ENCODE measurements around the gene MYLK. TPM values are rescaled to one million over a fixed set of nuclear protein-coding genes. Genes with fewer than 3 reads are reported as not detected.

Gene MYLK
- total and polyA plus RNA-seq, 2 donors = 5.4 to 11.5 TPM

- no peak overlapping the region for H3K4me3 ChIP-seq (ENCODE audit: low read length in 2 of 2)
- H3K27me3 ChIP-seq (ENCODE audit: control insufficient read depth in 2 of 2, insufficient read depth in 1 of 2, low read length in 1 of 2) = no peaks in the 10 kb centered on the region
- H3K4me1 ChIP-seq (ENCODE audit: control insufficient read depth in 2 of 2, insufficient read depth in 2 of 2, low read length in 2 of 2) = peaks cover 0 to 7% of the 10 kb centered on the region in 2 donors
- 95% methylated on average over 9 of the region's 9 CpGs for WGBS
- H3K36me3 ChIP-seq (ENCODE audit: control insufficient read depth in 2 of 2, insufficient read depth in 2 of 2, low read length in 1 of 2) = no peaks in the 10 kb centered on the region
- DNase-seq (ENCODE audit: low read depth in 6 of 9, low spot score in 9 of 9) = no peak
- H3K27ac ChIP-seq (ENCODE audit: low read depth in 1 of 2, low read length in 1 of 2) = no peak overlapping the region
- H3K9me3 ChIP-seq (ENCODE audit: control insufficient read depth in 2 of 2, insufficient read depth in 1 of 2, low read length in 1 of 2) = no peaks in the 10 kb centered on the region
Measured at GRCh38 chr3:123692041-123692440, 192.1 kb downstream of the MYLK start.

DNA sequence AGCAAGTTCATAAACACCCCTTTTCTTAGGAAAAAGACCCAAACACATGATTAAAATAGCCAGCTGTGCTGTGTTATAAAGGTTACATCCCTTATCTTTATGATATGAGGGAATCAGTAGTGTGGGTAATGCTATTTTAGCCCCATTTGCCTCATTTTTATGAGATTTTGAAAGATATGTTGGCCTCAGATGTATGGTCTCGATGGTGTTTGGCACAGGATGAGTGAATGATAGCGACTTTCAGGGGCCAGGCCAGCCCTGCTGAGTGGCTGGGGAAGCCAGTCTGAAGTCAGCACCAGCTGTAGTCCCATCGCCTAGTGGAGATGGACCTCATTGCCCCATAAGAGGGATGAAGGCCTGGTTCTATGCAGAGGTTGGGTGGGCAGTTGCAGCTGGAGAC, 194.3 kb downstream of the MYLK start:
- Histone ChIP-seq H3K27ac (ENCODE audit: low read depth in 1 of 2, low read length in 1 of 2) (no peak overlapping the region), H3K9me3 (ENCODE audit: control insufficient read depth in 2 of 2, insufficient read depth in 1 of 2, low read length in 1 of 2) (no peaks in the 10 kb centered on the region), H3K4me3 (ENCODE audit: low read length in 2 of 2) (no peak overlapping the region), H3K27me3 (ENCODE audit: control insufficient read depth in 2 of 2, insufficient read depth in 1 of 2, low read length in 1 of 2) (no peaks in the 10 kb centered on the region), H3K4me1 (ENCODE audit: control insufficient read depth in 2 of 2, insufficient read depth in 2 of 2, low read length in 2 of 2) (peaks cover 0 to 4% of the 10 kb centered on the region in 2 donors), H3K36me3 (ENCODE audit: control insufficient read depth in 2 of 2, insufficient read depth in 2 of 2, low read length in 1 of 2) (no peaks in the 10 kb centered on the region)
- WGBS = 97% methylated on average over 3 of the region's 3 CpGs
- no peak for DNase-seq (ENCODE audit: low read depth in 6 of 9, low spot score in 9 of 9)

DNA sequence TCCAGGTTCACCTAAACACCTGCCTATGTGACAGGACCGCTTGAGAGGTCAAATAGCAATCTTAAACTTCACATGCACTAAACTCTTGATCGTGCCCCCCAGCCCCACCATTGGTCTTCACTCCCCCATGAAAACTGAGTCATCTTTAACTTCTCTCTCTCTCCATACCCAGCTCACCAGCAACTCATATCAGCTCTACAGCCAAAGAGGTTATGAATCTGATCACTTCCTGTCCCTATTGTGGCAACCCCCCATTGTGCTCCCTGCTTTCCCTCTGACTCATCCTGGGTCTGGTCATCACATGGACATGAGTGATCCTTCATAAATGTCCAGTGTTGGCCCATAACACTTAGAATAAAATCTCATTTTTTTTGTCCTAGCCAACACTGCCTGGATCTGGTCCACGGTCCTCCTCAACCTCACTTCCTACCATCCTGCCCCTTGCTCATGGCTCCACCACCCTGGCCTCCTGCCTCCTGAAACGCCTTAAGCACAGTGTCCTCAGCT, 195.8 kb downstream of the MYLK start:
- Histone ChIP-seq H3K27me3 (ENCODE audit: control insufficient read depth in 2 of 2, insufficient read depth in 1 of 2, low read length in 1 of 2) (no peaks in the 10 kb centered on the region), H3K36me3 (ENCODE audit: control insufficient read depth in 2 of 2, insufficient read depth in 2 of 2, low read length in 1 of 2) (no peaks in the 10 kb centered on the region), H3K4me1 (ENCODE audit: control insufficient read depth in 2 of 2, insufficient read depth in 2 of 2, low read length in 2 of 2) (no peaks in the 10 kb centered on the region), H3K4me3 (ENCODE audit: low read length in 2 of 2) (no peak overlapping the region), H3K27ac (ENCODE audit: low read depth in 1 of 2, low read length in 1 of 2) (no peak overlapping the region), H3K9me3 (ENCODE audit: control insufficient read depth in 2 of 2, insufficient read depth in 1 of 2, low read length in 1 of 2) (no peaks in the 10 kb centered on the region)
- 95% methylated on average over 4 of the region's 4 CpGs for WGBS
- DNase-seq (ENCODE audit: low read depth in 6 of 9, low spot score in 9 of 9) = no peak

- no peaks in the 10 kb centered on the region for H3K27me3 ChIP-seq (ENCODE audit: control insufficient read depth in 2 of 2, insufficient read depth in 1 of 2, low read length in 1 of 2)
- no peaks in the 10 kb centered on the region for H3K36me3 ChIP-seq (ENCODE audit: control insufficient read depth in 2 of 2, insufficient read depth in 2 of 2, low read length in 1 of 2)
- H3K4me1 ChIP-seq (ENCODE audit: control insufficient read depth in 2 of 2, insufficient read depth in 2 of 2, low read length in 2 of 2) = no peaks in the 10 kb centered on the region
- H3K9me3 ChIP-seq (ENCODE audit: control insufficient read depth in 2 of 2, insufficient read depth in 1 of 2, low read length in 1 of 2) = no peaks in the 10 kb centered on the region
- DNase-seq (ENCODE audit: low read depth in 6 of 9, low spot score in 9 of 9) = no peak
- H3K4me3 ChIP-seq (ENCODE audit: low read length in 2 of 2) = no peak overlapping the region
- no peak overlapping the region for H3K27ac ChIP-seq (ENCODE audit: low read depth in 1 of 2, low read length in 1 of 2)
Measured at GRCh38 chr3:123687286-123687685, 196.8 kb downstream of the MYLK start.

DNA sequence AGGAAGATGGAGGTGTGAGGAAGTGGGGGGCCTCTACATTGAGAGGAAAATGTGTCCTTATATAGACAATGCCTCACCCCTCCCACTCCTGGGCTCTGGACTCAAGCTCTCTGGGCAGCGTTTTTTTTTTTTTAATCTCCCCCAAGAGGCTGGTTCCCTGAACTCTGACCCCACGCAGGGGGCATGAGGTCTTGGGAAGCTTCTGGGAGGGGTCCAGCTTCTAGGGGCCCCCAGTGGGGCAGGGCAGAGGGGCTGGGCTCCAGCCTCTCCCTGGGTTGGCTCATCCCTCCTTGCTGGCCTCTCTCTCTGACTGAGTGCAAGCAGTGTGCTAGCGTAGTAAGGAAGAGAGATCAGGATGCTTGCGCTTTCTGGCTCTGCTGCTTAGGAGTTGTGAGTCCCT, 197.9 kb downstream of the MYLK start:
- no peak for DNase-seq (ENCODE audit: low read depth in 6 of 9, low spot score in 9 of 9)
- H3K4me1 ChIP-seq (ENCODE audit: control insufficient read depth in 2 of 2, insufficient read depth in 2 of 2, low read length in 2 of 2) = no peaks in the 10 kb centered on the region
- WGBS = 90% methylated on average over 4 of the region's 4 CpGs

DNA sequence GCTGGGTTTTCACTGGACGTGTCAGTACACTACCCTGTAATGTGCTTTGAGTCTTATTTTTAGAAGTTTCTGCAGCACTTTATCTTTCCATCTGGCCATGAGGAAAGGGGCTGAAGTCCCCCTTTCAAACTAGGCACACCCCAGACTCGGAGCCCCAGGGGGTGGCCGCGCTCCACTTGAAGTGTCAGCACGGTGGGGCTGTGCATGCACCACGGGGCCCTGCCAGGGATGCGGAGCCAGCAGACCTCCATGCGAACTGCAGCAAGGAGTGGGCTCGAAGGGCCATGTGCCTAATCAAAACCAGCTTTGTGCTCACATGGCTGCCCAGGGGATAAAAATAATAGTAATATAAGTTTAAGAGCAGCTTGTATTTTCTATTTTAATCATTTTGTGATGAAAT, 198.4 kb downstream of the MYLK start:
- DNase-seq (ENCODE audit: low read depth in 6 of 9, low spot score in 9 of 9) = no peak
- H3K4me1 ChIP-seq (ENCODE audit: control insufficient read depth in 2 of 2, insufficient read depth in 2 of 2, low read length in 2 of 2) = no peaks in the 10 kb centered on the region
- WGBS = 92% methylated on average over 9 of the region's 9 CpGs
- no peaks in the 10 kb centered on the region for H3K27me3 ChIP-seq (ENCODE audit: control insufficient read depth in 2 of 2, insufficient read depth in 1 of 2, low read length in 1 of 2)
- H3K36me3 ChIP-seq (ENCODE audit: control insufficient read depth in 2 of 2, insufficient read depth in 2 of 2, low read length in 1 of 2) = no peaks in the 10 kb centered on the region
- H3K27ac ChIP-seq (ENCODE audit: low read depth in 1 of 2, low read length in 1 of 2) = no peak overlapping the region
- no peaks in the 10 kb centered on the region for H3K9me3 ChIP-seq (ENCODE audit: control insufficient read depth in 2 of 2, insufficient read depth in 1 of 2, low read length in 1 of 2)
- no peak overlapping the region for H3K4me3 ChIP-seq (ENCODE audit: low read length in 2 of 2)

More for the DNA sequence above, 197.9 kb downstream of the MYLK start:
- Histone ChIP-seq H3K27ac (ENCODE audit: low read depth in 1 of 2, low read length in 1 of 2) (no peak overlapping the region), H3K9me3 (ENCODE audit: control insufficient read depth in 2 of 2, insufficient read depth in 1 of 2, low read length in 1 of 2) (no peaks in the 10 kb centered on the region), H3K36me3 (ENCODE audit: control insufficient read depth in 2 of 2, insufficient read depth in 2 of 2, low read length in 1 of 2) (no peaks in the 10 kb centered on the region), H3K4me3 (ENCODE audit: low read length in 2 of 2) (no peak overlapping the region), H3K27me3 (ENCODE audit: control insufficient read depth in 2 of 2, insufficient read depth in 1 of 2, low read length in 1 of 2) (no peaks in the 10 kb centered on the region)

GRCh38 chr3:123684636-123685035, 199.5 kb downstream of the MYLK start:
- Histone ChIP-seq H3K4me3 (ENCODE audit: low read length in 2 of 2) (no peak overlapping the region), H3K36me3 (ENCODE audit: control insufficient read depth in 2 of 2, insufficient read depth in 2 of 2, low read length in 1 of 2) (no peaks in the 10 kb centered on the region), H3K27ac (ENCODE audit: low read depth in 1 of 2, low read length in 1 of 2) (no peak overlapping the region), H3K9me3 (ENCODE audit: control insufficient read depth in 2 of 2, insufficient read depth in 1 of 2, low read length in 1 of 2) (no peaks in the 10 kb centered on the region), H3K27me3 (ENCODE audit: control insufficient read depth in 2 of 2, insufficient read depth in 1 of 2, low read length in 1 of 2) (no peaks in the 10 kb centered on the region), H3K4me1 (ENCODE audit: control insufficient read depth in 2 of 2, insufficient read depth in 2 of 2, low read length in 2 of 2) (no peaks in the 10 kb centered on the region)
- DNase-seq (ENCODE audit: low read depth in 6 of 9, low spot score in 9 of 9) = no peak
- WGBS = 97% methylated on average over 7 of the region's 7 CpGs

- no peaks in the 10 kb centered on the region for H3K27me3 ChIP-seq (ENCODE audit: control insufficient read depth in 2 of 2, insufficient read depth in 1 of 2, low read length in 1 of 2)
- H3K9me3 ChIP-seq (ENCODE audit: control insufficient read depth in 2 of 2, insufficient read depth in 1 of 2, low read length in 1 of 2) = no peaks in the 10 kb centered on the region
- no peaks in the 10 kb centered on the region for H3K4me1 ChIP-seq (ENCODE audit: control insufficient read depth in 2 of 2, insufficient read depth in 2 of 2, low read length in 2 of 2)
- H3K4me3 ChIP-seq (ENCODE audit: low read length in 2 of 2) = no peak overlapping the region
- 95% methylated on average over 4 of the region's 4 CpGs for WGBS
- no peaks in the 10 kb centered on the region for H3K36me3 ChIP-seq (ENCODE audit: control insufficient read depth in 2 of 2, insufficient read depth in 2 of 2, low read length in 1 of 2)
- no peak for DNase-seq (ENCODE audit: low read depth in 6 of 9, low spot score in 9 of 9)
- no peak overlapping the region for H3K27ac ChIP-seq (ENCODE audit: low read depth in 1 of 2, low read length in 1 of 2)
Measured at GRCh38 chr3:123684209-123684608, 199.9 kb downstream of the MYLK start.

- Histone ChIP-seq H3K9me3 (ENCODE audit: control insufficient read depth in 2 of 2, insufficient read depth in 1 of 2, low read length in 1 of 2) (no peaks in the 10 kb centered on the region), H3K27ac (ENCODE audit: low read depth in 1 of 2, low read length in 1 of 2) (no peak overlapping the region), H3K4me1 (ENCODE audit: control insufficient read depth in 2 of 2, insufficient read depth in 2 of 2, low read length in 2 of 2) (no peaks in the 10 kb centered on the region), H3K27me3 (ENCODE audit: control insufficient read depth in 2 of 2, insufficient read depth in 1 of 2, low read length in 1 of 2) (no peaks in the 10 kb centered on the region), H3K36me3 (ENCODE audit: control insufficient read depth in 2 of 2, insufficient read depth in 2 of 2, low read length in 1 of 2) (no peaks in the 10 kb centered on the region), H3K4me3 (ENCODE audit: low read length in 2 of 2) (no peak overlapping the region)
- WGBS = 96% methylated on average over 10 of the region's 10 CpGs
- no peak for DNase-seq (ENCODE audit: low read depth in 6 of 9, low spot score in 9 of 9)
Measured at GRCh38 chr3:123683505-123684154, 200.5 kb downstream of the MYLK start.

Data from thymus (tissue), 11 donors.